Testis (tissue), 2 donors: ENCODE measurements around the gene CDH12.

ENCODE experiments used
- POLR2A ChIP-seq: fragments of 450-650 bp; IDR thresholded peaks from one replicate; pipeline ENCODE4 v1.6.1; 2017; ENCODE audit warnings: antibody characterized with exemption, mild to moderate bottlenecking, moderate library complexity
- TF ChIP-seq, protein P1 (sequence below), 3 experiments: fragments of 450-650 bp in 2 of 3; fragments of 200-600 bp in 1 of 3; sonication (generic) in 1 of 3; IDR thresholded peaks; one replicate each; pipeline ENCODE4 v1.5.1; 2016 to 2019; ENCODE audit warnings: antibody characterized with exemption in 3 of 3, mild to moderate bottlenecking in 2 of 3, moderate library complexity in 1 of 3

DNA sequence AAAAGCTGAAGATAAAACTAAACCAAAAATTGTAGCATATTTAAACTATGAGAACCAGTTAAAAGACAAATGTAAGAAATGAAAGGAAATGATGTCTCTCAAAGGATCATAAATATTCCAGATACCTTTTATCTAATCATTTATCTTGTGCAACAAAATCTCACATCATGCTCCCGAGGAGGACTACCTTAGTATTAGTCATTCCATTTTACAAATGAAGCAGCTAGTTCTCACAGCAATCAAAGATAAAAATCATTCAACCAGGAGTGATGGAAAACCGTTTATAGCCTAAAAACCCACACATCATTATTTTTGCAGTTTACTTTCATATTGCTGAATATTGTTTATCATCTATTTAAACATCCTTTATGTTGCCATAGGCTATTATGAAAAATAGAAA, 190.0 kb downstream of the CDH12 start:
- TF ChIP-seq, protein P1, sequence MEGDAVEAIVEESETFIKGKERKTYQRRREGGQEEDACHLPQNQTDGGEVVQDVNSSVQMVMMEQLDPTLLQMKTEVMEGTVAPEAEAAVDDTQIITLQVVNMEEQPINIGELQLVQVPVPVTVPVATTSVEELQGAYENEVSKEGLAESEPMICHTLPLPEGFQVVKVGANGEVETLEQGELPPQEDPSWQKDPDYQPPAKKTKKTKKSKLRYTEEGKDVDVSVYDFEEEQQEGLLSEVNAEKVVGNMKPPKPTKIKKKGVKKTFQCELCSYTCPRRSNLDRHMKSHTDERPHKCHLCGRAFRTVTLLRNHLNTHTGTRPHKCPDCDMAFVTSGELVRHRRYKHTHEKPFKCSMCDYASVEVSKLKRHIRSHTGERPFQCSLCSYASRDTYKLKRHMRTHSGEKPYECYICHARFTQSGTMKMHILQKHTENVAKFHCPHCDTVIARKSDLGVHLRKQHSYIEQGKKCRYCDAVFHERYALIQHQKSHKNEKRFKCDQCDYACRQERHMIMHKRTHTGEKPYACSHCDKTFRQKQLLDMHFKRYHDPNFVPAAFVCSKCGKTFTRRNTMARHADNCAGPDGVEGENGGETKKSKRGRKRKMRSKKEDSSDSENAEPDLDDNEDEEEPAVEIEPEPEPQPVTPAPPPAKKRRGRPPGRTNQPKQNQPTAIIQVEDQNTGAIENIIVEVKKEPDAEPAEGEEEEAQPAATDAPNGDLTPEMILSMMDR (IDR thresholded peaks at IDR 0.05), result no peak
- no peak for TF ChIP-seq POLR2A
